ELR (cell line): Measurements from ENCODE around the gene MAGEA2B.
"Not testable (repeated sequence)": the region's sequence is repeated elsewhere in the genome, so short reads cannot be mapped to it uniquely, and the experiment has no call there.

ENCODE experiments used
- DNase-seq: peaks from one replicate; pipeline ENCODE4 v3.0.0-alpha.2; 2015; ENCODE audit warnings: low read depth

MAGEA2B gene

GRCh38 chrX:152758918-152759317, 44.5 kb downstream of the MAGEA2B start, which contains the start of gene CSAG3:
Gene CSAG3, plus strand, starts transcription at chrX:152759218.
- not testable (repeated sequence) for DNase-seq

DNA sequence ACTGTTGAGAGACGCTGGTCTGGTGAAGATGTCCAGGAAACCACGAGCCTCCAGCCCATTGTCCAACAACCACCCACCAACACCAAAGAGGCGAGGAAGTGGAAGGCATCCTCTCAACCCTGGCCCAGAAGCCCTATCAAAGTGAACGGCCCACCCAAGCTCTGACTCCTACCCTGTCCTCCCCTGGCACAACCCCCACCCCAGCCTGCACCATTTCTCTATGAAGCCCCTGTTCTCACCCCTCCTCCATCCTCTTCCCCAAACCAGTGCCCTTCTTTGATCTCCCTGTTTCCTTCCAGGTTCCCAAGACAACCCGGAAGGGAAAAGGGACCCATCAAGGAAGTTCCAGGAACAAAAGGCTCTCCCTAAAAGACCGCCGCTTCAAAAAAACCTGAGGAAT, 45.1 kb downstream of the MAGEA2B start:
- DNase-seq = not testable (repeated sequence)

DNA sequence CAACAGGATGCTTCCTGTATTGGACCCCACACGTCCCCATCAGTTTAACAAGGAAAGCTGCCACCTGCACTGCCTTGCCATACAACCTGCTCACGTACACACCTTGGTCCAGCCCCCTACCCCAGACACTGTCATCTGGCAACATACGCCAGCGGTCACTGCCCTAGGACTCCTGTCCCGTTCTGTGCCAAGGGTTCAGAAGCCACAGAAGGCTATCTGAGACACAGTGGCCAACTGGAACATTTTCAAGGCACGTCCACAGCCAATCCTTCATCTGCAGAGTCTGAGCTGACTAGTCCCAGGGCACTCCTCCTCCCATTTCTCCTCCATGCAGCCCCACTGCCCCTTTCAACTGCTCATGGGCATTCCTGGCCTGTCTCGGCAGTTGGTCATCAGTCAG, 47.2 kb downstream of the MAGEA2B start:
- DNase-seq = not testable (repeated sequence)

- DNase-seq = not testable (repeated sequence)
These were observed 52.1 kb downstream of the MAGEA2B start for GRCh38 chrX:152766562-152766961.
